ENCODE results near the gene ULK2. TPM values are rescaled to one million over a fixed set of nuclear protein-coding genes. Genes with fewer than 3 reads are reported as not detected.

The ULK2 gene
- total and polyA plus RNA-seq, 10 of the 15 experiments (the other 5 are each of a cell fraction or from before 2014, with no cell fraction given), result 0.29 to 5.3 (median 1.6) TPM

- H3K4me3 ChIP-seq, result no peak overlapping the region
- H4K20me1 ChIP-seq (ENCODE audit: control insufficient read depth, insufficient read depth), result no peaks in the 10 kb centered on the region
- no peaks in the 10 kb centered on the region for H3K4me1 ChIP-seq (ENCODE audit: control insufficient read depth, insufficient read depth, low read length)
- intact Hi-C loops (cut with micrococcal nuclease; ENCODE audit: unreplicated experiment) (no loop called here), in situ Hi-C loops (cut with MboI) (no loop called here)
- ATAC-seq, result no peak
- no peak overlapping the region for H2AFZ ChIP-seq (ENCODE audit: control insufficient read depth, low read depth, low read length)
- SMC1A ChIA-PET (ENCODE audit: uncharacterized antibody, unreplicated experiment), result no interaction called here
- H3K36me3 ChIP-seq (ENCODE audit: control insufficient read depth in 2 of 2, insufficient read depth in 2 of 2, low read length in 1 of 2), result no peaks in the 10 kb centered on the region
- no peak for FAIRE-seq
- no TSS peak for BruUV-seq (replicated peaks)
- CTCF ChIA-PET, result no interaction called here
- H3K27ac ChIP-seq (ENCODE audit: control insufficient read depth, insufficient read depth), result no peak overlapping the region
- no peak for DNase-seq (ENCODE audit: low read depth, low spot score)
- POLR2A ChIA-PET, result no interaction called here
- no peaks in the 10 kb centered on the region for H3K27me3 ChIP-seq (replicated peaks in 1 of 2; ENCODE audit: control insufficient read depth in 2 of 2, insufficient read depth in 2 of 2, low read length in 1 of 2)
- H3K4me2 ChIP-seq (ENCODE audit: control insufficient read depth, insufficient read depth), result no peak overlapping the region
- RAD21 ChIA-PET (ENCODE audit: unreplicated experiment), result no interaction called here
- no peaks in the 10 kb centered on the region for H3K9me3 ChIP-seq (replicated peaks; ENCODE audit: control insufficient read depth, insufficient read depth, low read length)
- no peak overlapping the region for H3K9ac ChIP-seq (ENCODE audit: control insufficient read depth, insufficient read depth, low read length)
- H3K79me2 ChIP-seq (ENCODE audit: control insufficient read depth, insufficient read depth, low read length), result no peaks in the 10 kb centered on the region
- TF ChIP-seq SIN3A (IDR thresholded peaks at IDR 0.05; ENCODE audit: low read depth, low read length) (no peak), YY1 (IDR thresholded peaks at IDR 0.05; ENCODE audit: low read depth, low read length) (no peak), ASH2L (IDR thresholded peaks at IDR 0.05; ENCODE audit: borderline replicate concordance, low read depth) (no peak), ATF3 (IDR thresholded peaks at IDR 0.05; ENCODE audit: borderline replicate concordance, extremely low read depth, low read depth, low read length) (no peak), PRDM15 (CRISPR knock-in tag; IDR thresholded peaks at IDR 0.05) (no peak), BHLHE40 (IDR thresholded peaks at IDR 0.05; ENCODE audit: borderline replicate concordance in 1 of 2, low read depth in 2 of 2, low read length in 1 of 2) (no peak), BACH1 (IDR thresholded peaks at IDR 0.05; ENCODE audit: borderline replicate concordance) (no peak), ZNF687 (IDR thresholded peaks at IDR 0.05) (no peak), PAX8 (IDR thresholded peaks at IDR 0.05) (no peak), NFYB (IDR thresholded peaks at IDR 0.05; ENCODE audit: insufficient read depth, low read depth, low read length) (no peak), ZNF592 (IDR thresholded peaks at IDR 0.05) (no peak), HDAC6 (IDR thresholded peaks at IDR 0.05; ENCODE audit: unreplicated experiment) (no peak), BMI1 (IDR thresholded peaks at IDR 0.05; ENCODE audit: borderline replicate concordance) (no peak)
These were observed 33.8 kb downstream of the ULK2 start for GRCh38 chr17:19833914-19834313.
